H9 (cell line): ENCODE results near the gene CABCOCO1. TPM values are rescaled to one million over a fixed set of nuclear protein-coding genes. Genes with fewer than 3 reads are reported as not detected.

Experiments
- DNase-seq: peaks from one replicate; pipeline ENCODE4 v3.0.0-alpha.2; 2017
- H2AFZ ChIP-seq: one replicate; pipeline ENCODE4 v1.6.1; 2013; ENCODE audit warnings: mild to moderate bottlenecking, low read length, control low read depth, moderate library complexity
- H2AK5ac ChIP-seq: 2 replicates; pipeline ENCODE4 v1.6.1; 2013; ENCODE audit warnings: low read length, control low read depth, mixed read lengths; ENCODE audit not compliant: insufficient read length
- H2BK120ac ChIP-seq: one replicate; pipeline ENCODE4 v1.6.1; 2013; ENCODE audit warnings: low read depth, mild to moderate bottlenecking, low read length, control low read depth, inconsistent platforms; ENCODE audit not compliant: poor library complexity, severe bottlenecking
- H2BK12ac ChIP-seq: 2 replicates; pipeline ENCODE4 v1.6.1; 2013; ENCODE audit warnings: low read length, control low read depth, mixed read lengths, low read depth; ENCODE audit not compliant: insufficient read length
- H2BK15ac ChIP-seq: 2 replicates; pipeline ENCODE4 v1.6.1; 2013; ENCODE audit warnings: low read depth, low read length, control low read depth
- H2BK20ac ChIP-seq: one replicate; pipeline ENCODE4 v1.6.1; 2013; ENCODE audit warnings: low read depth, mild to moderate bottlenecking, low read length, control low read depth, inconsistent platforms; ENCODE audit not compliant: poor library complexity, severe bottlenecking
- H2BK5ac ChIP-seq: 2 replicates; pipeline ENCODE4 v1.6.1; 2013; ENCODE audit warnings: low read length, control low read depth, mixed read lengths; ENCODE audit not compliant: insufficient read length
- H3K14ac ChIP-seq: 2 replicates; pipeline ENCODE4 v1.6.1; 2013; ENCODE audit warnings: low read length, control low read depth; ENCODE audit not compliant: insufficient read depth
- H3K18ac ChIP-seq: 2 replicates; pipeline ENCODE4 v1.6.1; 2013; ENCODE audit warnings: low read depth, mild to moderate bottlenecking, mixed read lengths, low read length, control low read depth; ENCODE audit not compliant: insufficient read length
- H3K23ac ChIP-seq: 2 replicates; pipeline ENCODE4 v1.6.1; 2013; ENCODE audit warnings: low read length, control low read depth, mixed read lengths, low read depth; ENCODE audit not compliant: insufficient read length
- H3K23me2 ChIP-seq: 2 replicates; pipeline ENCODE4 v1.6.1; 2013; ENCODE audit warnings: low read depth, mild to moderate bottlenecking, mixed read lengths, low read length, control low read depth; ENCODE audit not compliant: insufficient read length, poor library complexity, severe bottlenecking
- H3K27ac ChIP-seq: 2 replicates; pipeline ENCODE4 v1.5.1; 2013; ENCODE audit warnings: low read length, control low read depth, mixed read lengths, low read depth; ENCODE audit not compliant: insufficient read length
- H3K27me3 ChIP-seq: 2 replicates; pipeline ENCODE4 v1.6.1; 2013; ENCODE audit warnings: low read length, control low read depth, inconsistent platforms; ENCODE audit not compliant: insufficient read depth
- H3K4ac ChIP-seq: 2 replicates; pipeline ENCODE4 v1.6.1; 2013; ENCODE audit warnings: low read depth, mild to moderate bottlenecking, control low read depth, inconsistent platforms, low read length, moderate library complexity
- H3K4me1 ChIP-seq: 2 replicates; pipeline ENCODE4 v1.6.1; 2013; ENCODE audit warnings: low read length, control low read depth, inconsistent platforms; ENCODE audit not compliant: insufficient read depth
- H3K4me2 ChIP-seq: 2 replicates; pipeline ENCODE4 v1.6.1; 2013; ENCODE audit warnings: low read length, control low read depth, mixed read lengths; ENCODE audit not compliant: insufficient read length, insufficient read depth
- H3K56ac ChIP-seq: 2 replicates; pipeline ENCODE4 v1.6.1; 2013; ENCODE audit warnings: low read depth, mild to moderate bottlenecking, mixed read lengths, low read length, control low read depth; ENCODE audit not compliant: insufficient read length
- H3K79me1 ChIP-seq: 2 replicates; pipeline ENCODE4 v1.6.1; 2013; ENCODE audit warnings: low read depth, mild to moderate bottlenecking, moderate library complexity, low read length, control low read depth, inconsistent platforms; ENCODE audit not compliant: insufficient read depth, poor library complexity, severe bottlenecking
- H3K79me2 ChIP-seq: 2 replicates; pipeline ENCODE4 v1.6.1; 2013; ENCODE audit warnings: low read length, control low read depth, inconsistent platforms; ENCODE audit not compliant: insufficient read depth
- H3K9ac ChIP-seq: 2 replicates; pipeline ENCODE4 v1.6.1; 2013; ENCODE audit warnings: low read length, control low read depth, mixed read lengths; ENCODE audit not compliant: insufficient read length; ENCODE audit errors: extremely low read depth
- H3K9me3 ChIP-seq: one replicate; pipeline ENCODE4 v1.6.1; 2013; ENCODE audit warnings: low read depth, low read length, inconsistent platforms; ENCODE audit not compliant: control insufficient read depth
- H3T11ph ChIP-seq: one replicate; pipeline ENCODE4 v1.6.1; 2013; ENCODE audit warnings: mild to moderate bottlenecking, low read length, control low read depth, inconsistent platforms
- H4K20me1 ChIP-seq: one replicate; pipeline ENCODE4 v1.6.1; 2013; ENCODE audit not compliant: control insufficient read depth, insufficient read length, insufficient read depth
- H4K5ac ChIP-seq: 2 replicates; pipeline ENCODE4 v1.6.1; 2013; ENCODE audit warnings: low read depth, mild to moderate bottlenecking, mixed read lengths, low read length, control low read depth; ENCODE audit not compliant: insufficient read length
- H4K8ac ChIP-seq: replicated peaks from 2 replicates; pipeline ENCODE4 v1.6.1; 2013; ENCODE audit warnings: low read length, control low read depth, mixed read lengths, low read depth; ENCODE audit not compliant: insufficient read length
- H4K91ac ChIP-seq: 2 replicates; pipeline ENCODE4 v1.6.1; 2013; ENCODE audit warnings: low read depth, mild to moderate bottlenecking, moderate library complexity, mixed read lengths, low read length, control low read depth; ENCODE audit not compliant: insufficient read length
- H3K27ac Mint-ChIP-seq, 3 experiments: 2 replicates in 2 of 3; 3 replicates in 1 of 3; pipeline ENCODE4 v1.8.0; 2020 to 2021; ENCODE audit warnings: mixed read lengths in 3 of 3, mild to moderate bottlenecking in 1 of 3, moderate library complexity in 1 of 3
- H3K27me3 Mint-ChIP-seq: 2 replicates; pipeline ENCODE4 v1.8.0; 2021; ENCODE audit warnings: low read depth, mild to moderate bottlenecking, moderate library complexity, mixed read lengths
- H3K36me3 Mint-ChIP-seq, 3 experiments: 2 replicates in 2 of 3; 3 replicates in 1 of 3; pipeline ENCODE4 v1.8.0; 2020 to 2021; ENCODE audit warnings: low read depth in 3 of 3, mixed read lengths in 3 of 3; ENCODE audit not compliant: insufficient read depth in 1 of 3
- H3K4me1 Mint-ChIP-seq, 2 experiments: 2 replicates each; pipeline ENCODE4 v1.8.0; 2020; ENCODE audit warnings: mixed read lengths in 2 of 2
- H3K4me3 Mint-ChIP-seq, 2 experiments: 2 replicates in 1 of 2; 3 replicates in 1 of 2; pipeline ENCODE4 v1.8.0; 2020 to 2021; ENCODE audit warnings: mild to moderate bottlenecking in 2 of 2, mixed read lengths in 2 of 2, moderate library complexity in 1 of 2
- H3K9me3 Mint-ChIP-seq, 2 experiments: 2 replicates in 1 of 2; 3 replicates in 1 of 2; pipeline ENCODE4 v1.8.0; 2020; ENCODE audit warnings: mild to moderate bottlenecking in 2 of 2, mixed read lengths in 2 of 2, moderate library complexity in 1 of 2
- WGBS: extraction: QIAGEN DNeasy Blood & Tissue Kit; methylation state at CpG from one replicate; pipeline ENCODE4 v1.1.7; 2013; ENCODE audit warnings: missing lambda C conversion rate, low lambda C conversion rate, mixed read lengths; ENCODE audit not compliant: insufficient read length; ENCODE audit errors: extremely low coverage; 5-methylcytosine and 5-hydroxymethylcytosine counted together
- total RNA-seq: library from RNA; stranded (reverse); gene quantifications from 2 replicates; pipeline ENCODE4 v1.2.1, GENCODE V29; 2021
- TF ChIP-seq, protein P1 (sequence below): fragments of 200-600 bp; sonication (generic); conservative IDR thresholded peaks from 3 replicates; pipeline ENCODE4 v1.8.0; 2021; ENCODE audit warnings: antibody characterized with exemption, mild to moderate bottlenecking

Gene CABCOCO1
- total RNA-seq, 1 experiment from 2014 or later: not detected

DNA sequence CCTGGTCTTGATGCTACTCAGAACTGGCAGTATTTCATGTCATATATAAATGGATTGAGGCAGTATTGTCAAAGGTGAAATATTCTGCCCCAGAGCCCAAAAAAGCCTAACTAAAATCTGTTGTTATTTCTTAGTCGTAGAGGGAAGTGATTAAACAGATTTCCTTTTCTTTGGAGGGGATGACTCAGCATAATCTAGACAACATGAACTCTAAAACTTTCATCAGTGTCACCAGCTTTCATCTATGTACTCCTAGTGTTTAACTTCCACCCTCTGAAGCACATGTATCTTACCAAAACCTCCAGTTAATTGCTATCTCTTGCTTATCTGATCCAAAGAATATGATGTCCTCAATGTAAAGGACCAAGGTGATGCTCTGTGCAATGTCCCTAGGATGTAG, 141.7 kb downstream of the CABCOCO1 start:
- no peak overlapping the region for H2BK120ac ChIP-seq
- no peaks in the 10 kb centered on the region for H3K9me3 Mint-ChIP-seq
- H3T11ph ChIP-seq: no peak overlapping the region
- H3K23me2 ChIP-seq: no peaks in the 10 kb centered on the region
- H2BK12ac ChIP-seq: no peak overlapping the region
- no peak overlapping the region for H3K23ac ChIP-seq
- H3K36me3 Mint-ChIP-seq: no peaks in the 10 kb centered on the region
- H2BK20ac ChIP-seq: no peak overlapping the region
- no CpG with 5 or more reads among the region's 1 CpG for WGBS
- no peak overlapping the region for H3K4ac ChIP-seq
- no peak overlapping the region for H3K14ac ChIP-seq
- no peak overlapping the region for H3K27ac Mint-ChIP-seq
- no peak overlapping the region for H4K5ac ChIP-seq
- no peaks in the 10 kb centered on the region for H3K4me1 Mint-ChIP-seq
- H2AK5ac ChIP-seq: no peak overlapping the region
- no peak overlapping the region for H4K91ac ChIP-seq
- H3K79me1 ChIP-seq: no peaks in the 10 kb centered on the region
- TF ChIP-seq, protein P1, sequence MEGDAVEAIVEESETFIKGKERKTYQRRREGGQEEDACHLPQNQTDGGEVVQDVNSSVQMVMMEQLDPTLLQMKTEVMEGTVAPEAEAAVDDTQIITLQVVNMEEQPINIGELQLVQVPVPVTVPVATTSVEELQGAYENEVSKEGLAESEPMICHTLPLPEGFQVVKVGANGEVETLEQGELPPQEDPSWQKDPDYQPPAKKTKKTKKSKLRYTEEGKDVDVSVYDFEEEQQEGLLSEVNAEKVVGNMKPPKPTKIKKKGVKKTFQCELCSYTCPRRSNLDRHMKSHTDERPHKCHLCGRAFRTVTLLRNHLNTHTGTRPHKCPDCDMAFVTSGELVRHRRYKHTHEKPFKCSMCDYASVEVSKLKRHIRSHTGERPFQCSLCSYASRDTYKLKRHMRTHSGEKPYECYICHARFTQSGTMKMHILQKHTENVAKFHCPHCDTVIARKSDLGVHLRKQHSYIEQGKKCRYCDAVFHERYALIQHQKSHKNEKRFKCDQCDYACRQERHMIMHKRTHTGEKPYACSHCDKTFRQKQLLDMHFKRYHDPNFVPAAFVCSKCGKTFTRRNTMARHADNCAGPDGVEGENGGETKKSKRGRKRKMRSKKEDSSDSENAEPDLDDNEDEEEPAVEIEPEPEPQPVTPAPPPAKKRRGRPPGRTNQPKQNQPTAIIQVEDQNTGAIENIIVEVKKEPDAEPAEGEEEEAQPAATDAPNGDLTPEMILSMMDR: no peak
- H3K56ac ChIP-seq: no peak overlapping the region
- no peak overlapping the region for H3K4me2 ChIP-seq
- H3K4me3 Mint-ChIP-seq: no peak overlapping the region
- no peak overlapping the region for H3K18ac ChIP-seq
- H2BK5ac ChIP-seq: no peak overlapping the region
- H4K8ac ChIP-seq: no peak overlapping the region
- no peaks in the 10 kb centered on the region; the same call in 1 of the 2 replicates for H3K27me3 Mint-ChIP-seq
- DNase-seq: no peak
- H2AFZ ChIP-seq: no peak overlapping the region
- no peaks in the 10 kb centered on the region for H4K20me1 ChIP-seq
- no peaks in the 10 kb centered on the region for H3K79me2 ChIP-seq
- no peaks in the 10 kb centered on the region for H3K9me3 ChIP-seq
- no peaks in the 10 kb centered on the region for H3K4me1 ChIP-seq
- H2BK15ac ChIP-seq: no peak overlapping the region
- no peaks in the 10 kb centered on the region for H3K27me3 ChIP-seq
- no peak overlapping the region for H3K27ac ChIP-seq
- H3K9ac ChIP-seq: no peak overlapping the region
